NCI-H1105 treated with DMSO at 0.1 percent for 48 hours (cell line): ENCODE results near the gene LRRC53.
A peak's percentile ranks its signal among the peaks of the same experiment; 100 is the strongest.

Experiments
- DNase-seq: peaks from one replicate; lab custom pipeline; 2025; lab: John Stamatoyannopoulos, UW

LRRC53 gene, protein sequence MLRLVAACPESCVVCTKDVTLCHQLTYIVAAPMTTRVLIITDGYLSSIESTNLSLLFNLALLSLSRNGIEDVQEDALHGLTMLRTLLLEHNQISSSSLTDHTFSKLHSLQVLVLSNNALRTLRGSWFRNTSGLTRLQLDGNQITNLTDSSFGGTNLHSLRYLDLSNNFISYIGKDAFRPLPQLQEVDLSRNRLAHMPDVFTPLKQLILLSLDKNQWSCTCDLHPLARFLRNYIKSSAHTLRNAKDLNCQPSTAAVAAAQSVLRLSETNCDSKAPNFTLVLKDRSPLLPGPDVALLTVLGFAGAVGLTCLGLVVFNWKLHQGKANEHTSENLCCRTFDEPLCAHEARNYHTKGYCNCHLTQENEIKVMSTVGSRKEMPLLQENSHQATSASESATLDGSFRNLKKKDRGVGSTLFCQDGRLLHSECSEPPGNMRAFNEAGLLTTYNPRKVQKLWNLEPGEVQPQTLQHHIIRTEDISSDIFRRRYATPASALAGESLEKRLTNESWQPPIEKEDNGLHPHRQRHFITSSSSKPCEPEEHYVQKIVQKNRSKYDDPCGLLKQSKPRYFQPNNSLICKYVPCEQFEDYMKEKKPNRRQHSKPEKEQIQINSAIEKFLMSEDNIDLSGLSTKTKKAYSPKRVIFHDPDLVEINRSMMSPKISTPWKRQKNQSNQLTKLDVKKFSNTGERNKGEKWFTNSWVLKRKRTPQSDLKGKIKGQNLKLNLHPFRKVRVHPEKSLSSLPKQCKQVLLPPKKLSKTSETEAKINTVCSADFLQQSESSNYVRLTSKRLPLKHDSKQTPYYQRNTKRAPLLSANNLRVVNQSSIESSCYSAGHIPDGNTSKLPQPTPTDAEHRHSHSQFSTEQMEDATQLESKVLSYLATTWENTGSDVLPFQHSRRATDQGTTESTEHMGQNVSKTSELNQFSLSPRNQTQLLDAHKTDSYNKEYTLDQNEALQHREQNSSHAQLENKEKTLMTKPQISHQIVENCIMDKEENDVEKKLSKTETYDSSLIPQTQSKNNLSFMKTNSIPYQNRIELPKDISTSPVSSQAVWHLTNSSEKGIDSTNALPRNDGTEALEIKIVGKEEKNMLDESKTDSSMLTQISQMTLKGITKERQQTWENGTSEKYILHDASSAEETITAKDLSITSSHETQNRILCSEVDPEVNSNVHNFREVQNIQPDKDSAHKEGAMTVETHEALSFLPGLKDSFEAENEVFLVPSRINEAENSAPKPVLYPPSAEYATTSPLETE

DNA sequence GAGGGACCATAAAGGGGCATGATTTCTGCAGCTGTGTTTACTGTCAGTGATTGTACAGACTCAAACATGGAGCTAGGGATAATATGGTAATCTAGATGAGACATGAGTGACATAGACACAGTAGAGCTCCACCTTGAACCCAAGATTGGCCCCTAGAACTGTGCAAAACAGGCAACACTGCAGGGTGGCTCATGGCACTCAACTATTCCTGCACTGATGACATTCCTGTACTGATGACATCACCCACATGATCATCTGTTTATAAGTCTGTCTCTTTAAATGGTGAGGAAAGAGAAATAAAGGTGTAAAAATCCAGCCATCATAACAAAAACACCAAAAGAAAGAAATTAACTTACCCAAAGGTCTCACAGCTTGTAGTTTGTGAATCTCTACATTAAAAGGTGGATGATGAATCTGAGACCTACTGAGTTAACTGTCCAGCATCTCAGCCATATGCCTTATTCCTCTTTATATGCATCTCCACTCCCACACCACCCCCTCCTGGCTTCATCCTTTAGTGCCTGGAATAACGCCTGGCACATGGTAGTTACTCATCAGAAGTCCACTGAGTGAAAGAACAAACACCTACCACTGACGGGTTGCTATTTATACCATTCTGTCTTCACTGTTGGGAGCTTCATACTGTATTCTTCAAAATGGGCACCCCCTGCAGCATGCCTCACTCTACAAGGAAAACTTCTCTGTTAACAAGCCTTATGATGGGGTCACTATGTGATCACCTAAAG is at the start of gene LRRC53:
TSS of gene LRRC53 (minus strand) at position 442 of the 746 bp plus-strand sequence. CDS start 29,262 bp downstream, outside the sequence.
- DNase-seq = no peak

DNA sequence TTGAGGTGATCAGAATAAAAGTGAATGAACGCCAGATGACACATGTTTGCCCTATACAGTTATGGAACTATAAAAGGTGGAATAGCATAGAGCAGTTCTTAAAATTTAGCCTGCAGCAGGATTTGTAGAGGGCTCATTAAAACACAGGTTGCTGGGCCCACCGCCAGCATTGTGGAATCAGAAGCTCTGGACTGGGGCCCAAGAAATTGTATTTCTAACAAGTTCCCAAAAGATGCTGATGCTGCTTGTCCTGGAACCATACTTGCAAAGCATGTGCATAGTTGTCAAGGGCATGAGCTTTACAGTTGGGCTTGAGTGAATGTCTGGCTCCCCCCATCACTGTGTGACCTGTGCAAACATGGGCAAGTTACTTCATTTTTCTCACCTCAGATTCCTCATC is 37.5 kb upstream of the LRRC53 start:
- DNase-seq = no peak

DNA sequence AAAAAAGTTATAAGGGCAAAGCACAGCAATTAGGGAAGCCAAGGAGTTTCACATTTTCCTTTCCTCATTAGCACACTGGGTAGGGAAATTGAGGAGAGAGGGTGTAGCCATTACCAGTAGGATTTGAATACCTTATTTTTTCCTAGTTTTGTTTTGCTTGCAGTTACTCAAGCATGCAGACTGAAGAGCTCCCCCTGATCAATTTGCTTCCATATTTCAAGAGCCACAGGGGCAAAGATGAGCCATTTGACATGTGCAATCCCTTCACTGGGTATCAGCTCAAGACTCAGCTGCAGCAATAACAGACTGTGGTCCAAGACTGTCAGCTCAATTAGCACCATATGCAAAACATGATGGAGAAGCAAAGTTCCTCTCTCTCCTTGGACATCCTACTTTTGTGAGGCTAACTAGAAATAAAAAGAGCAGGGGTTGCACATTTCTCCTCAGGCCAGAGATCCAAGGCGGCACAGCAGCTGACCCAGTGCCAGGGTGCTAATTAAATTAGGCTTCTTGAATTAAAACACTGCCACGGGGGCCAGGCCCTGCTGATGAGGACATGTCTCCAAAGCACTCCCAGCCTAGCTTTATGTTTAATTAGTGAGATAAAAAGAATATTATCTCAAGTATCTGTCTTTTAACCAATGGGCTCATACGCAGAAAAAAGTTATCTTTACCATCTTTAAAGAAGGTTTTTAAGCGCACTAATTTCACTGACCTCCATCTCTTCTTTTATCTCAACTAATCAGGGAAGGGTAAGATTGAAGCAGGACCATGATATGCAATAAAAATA is 36.7 kb upstream of the LRRC53 start:
- DNase-seq = peak; percentile 39

DNA sequence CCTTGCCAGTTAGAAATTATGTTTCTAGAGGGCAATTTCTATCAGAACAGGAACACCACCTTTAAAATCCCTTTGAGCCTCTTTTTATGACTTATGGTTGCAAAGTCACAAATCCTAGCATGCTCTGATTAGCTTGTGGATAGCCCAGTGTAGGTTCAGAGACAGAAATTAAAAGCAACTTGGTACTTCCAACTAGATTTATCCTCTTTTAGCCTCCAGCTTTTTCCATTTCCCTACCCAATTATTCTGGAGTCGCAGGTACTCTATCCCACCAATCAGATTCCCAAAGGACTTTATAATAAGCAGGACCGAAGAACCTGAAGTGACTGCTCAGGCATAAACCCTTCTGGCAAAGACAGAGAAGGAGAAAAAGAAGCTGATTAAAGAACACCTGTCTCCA is 33.4 kb upstream of the LRRC53 start:
- no peak for DNase-seq

DNA sequence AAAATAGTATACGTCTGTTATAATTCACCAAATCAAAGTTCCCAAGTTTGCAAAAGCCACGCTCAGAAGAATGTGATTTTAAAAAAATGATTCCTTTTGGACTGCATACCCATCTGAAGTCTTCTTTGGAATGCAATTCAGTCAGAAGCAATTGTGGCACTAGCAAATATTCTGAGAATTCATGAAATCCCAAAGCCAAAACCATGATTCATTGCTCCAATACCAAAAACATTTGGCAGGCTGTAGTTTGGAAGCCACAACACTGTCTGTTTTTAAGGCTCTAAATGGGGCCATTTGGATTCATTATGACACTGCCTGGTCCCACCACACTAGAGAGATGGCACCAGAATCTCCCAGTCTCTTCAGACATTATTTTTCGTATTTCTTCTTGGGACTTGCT is 21.8 kb upstream of the LRRC53 start:
- no peak for DNase-seq

DNA sequence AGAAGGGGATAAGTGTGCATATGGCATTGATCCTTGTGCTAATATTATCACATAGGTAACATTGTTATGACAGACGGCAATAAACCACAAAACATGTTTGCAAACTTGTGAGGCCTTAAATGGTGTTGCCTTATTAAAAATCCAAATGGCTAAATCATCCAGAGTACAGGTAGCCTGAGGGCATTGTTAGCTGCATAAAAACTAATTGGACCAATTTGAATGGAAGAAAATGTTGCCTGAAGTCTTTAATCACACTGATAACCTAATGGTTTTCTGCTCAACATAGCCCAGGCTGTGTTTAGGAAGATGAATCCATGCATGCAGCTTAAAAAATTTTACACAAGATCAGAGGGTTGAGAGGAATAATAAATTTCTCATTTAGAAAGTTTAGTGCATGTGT is 19.4 kb upstream of the LRRC53 start:
- peak; percentile 87 for DNase-seq

DNA sequence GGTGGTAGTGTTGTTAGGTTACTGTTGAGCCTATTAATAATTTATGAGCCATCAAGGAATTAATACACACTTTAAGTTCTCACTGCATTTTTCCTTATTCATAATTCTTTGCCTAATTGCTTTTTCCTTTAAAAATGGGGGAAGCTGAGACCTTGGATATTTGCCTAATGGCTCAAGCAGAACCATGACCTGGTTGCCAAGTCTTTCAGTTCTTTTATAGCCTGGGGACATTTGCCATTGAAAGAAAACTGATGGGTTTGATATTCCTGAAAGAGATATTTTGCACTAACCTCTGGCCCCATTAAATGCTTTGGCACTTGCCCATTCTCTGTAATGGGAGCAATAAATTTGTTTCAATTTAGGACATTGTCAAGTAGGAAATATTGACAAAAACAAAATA is 18.5 kb upstream of the LRRC53 start:
- peak; percentile 91 for DNase-seq

DNA sequence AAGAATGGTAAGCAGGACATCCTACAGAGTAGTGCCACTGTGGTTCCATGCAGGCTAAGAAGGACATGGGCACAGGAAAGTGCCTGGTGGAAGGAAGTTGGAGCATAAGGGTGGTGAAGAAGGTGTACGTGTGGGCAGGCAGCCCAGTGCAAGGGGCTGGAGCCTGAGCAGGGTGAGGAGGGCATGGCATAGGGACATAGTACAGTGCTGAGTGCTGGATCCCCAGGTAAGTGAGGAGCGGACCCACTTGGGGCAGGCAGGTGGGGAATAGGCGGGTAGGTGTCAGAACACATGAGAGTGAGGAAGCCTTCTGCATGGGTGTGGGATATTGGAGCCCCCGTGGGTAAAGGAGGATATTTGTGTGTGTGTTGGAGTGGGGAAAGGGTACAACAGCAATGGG is 15.7 kb upstream of the LRRC53 start:
- DNase-seq = no peak

DNA sequence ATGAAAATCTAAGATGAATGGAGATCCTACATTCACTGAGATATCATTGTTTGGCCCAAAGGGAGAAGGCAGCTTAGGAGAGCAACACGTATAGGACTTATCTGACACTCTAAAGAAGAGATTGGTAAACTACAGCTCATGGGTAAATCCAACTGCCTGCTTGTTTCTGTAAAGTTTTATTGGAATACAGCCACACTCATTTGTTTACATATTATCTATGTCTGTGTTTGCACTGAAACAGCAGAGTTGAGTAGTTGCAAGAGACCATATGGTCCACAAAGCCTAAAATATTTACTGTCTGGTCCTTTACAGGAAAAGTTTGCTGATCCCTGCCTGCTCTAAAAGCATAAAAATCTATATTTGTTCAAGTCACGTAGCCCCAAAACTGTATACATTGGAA is 14.3 kb upstream of the LRRC53 start:
- DNase-seq = peak; percentile 12

DNA sequence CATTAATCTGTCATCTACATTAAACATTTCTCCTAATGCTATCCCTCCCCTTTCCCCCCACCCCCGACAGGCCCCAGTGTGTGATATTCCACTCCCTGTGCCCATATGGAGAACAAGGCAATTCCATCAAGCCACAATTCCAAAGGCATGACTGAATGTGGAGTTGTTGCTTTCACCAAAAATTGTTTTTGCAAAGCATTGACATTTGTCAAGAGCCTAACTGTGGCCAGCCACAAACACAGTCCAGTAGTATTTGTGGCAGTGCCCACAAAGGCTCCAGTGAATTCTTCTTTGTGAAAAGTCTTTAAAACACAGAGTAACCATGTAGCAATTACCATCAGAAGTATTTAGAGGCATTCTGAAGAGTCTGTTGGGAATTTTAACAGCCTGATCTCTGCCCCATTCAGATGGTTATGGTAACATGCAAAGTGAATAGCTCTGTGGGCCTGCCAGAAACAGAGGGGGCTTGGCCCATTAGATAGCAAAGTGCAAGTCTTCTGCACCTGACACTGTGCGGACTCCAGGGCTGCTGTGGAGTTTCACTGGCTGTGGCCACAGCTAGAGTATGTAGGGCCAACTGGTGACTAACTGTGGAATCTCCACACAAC is 11.6 kb upstream of the LRRC53 start:
- DNase-seq = no peak

DNA sequence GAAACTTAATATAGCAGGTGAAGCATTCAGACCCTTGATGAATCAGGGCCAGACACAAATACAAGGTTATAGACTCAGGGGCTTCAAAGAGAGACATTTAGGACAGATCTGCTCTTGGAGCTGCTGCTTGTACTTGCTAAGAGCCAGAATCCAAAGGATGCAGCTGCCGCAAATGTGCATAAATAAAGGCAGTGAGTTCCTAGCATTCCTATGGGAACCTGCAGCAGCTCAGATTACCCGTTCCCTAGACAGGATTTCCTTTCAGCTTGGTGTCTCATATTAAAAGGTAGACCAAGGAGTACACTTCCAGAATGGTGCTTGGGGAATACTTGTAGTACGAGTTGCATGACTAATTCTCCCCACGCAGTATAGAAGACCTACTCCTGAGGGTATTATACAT is 9.7 kb upstream of the LRRC53 start:
- DNase-seq = no peak

DNA sequence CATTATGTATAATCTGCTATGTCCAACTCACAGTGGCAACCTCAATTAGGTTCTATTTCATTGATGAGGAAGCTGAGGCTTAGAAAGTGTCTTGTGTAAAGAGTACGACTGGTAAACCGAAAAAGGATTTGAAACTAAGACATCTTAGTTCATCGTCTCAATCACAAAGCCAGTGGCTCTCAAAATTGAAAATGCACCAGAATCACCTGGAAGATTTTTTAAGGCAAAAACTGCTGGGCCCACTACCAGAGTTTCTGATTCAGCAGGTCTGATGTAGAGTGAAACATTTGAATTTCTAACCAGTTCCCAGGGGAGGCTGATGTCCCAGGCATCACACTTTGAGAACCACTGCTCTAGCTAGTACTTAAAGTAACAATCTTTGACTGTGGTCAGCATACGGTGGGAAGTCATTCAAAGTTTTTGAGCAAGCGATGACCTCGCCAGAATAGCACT is 5.2 kb upstream of the LRRC53 start:
- no peak for DNase-seq

DNA sequence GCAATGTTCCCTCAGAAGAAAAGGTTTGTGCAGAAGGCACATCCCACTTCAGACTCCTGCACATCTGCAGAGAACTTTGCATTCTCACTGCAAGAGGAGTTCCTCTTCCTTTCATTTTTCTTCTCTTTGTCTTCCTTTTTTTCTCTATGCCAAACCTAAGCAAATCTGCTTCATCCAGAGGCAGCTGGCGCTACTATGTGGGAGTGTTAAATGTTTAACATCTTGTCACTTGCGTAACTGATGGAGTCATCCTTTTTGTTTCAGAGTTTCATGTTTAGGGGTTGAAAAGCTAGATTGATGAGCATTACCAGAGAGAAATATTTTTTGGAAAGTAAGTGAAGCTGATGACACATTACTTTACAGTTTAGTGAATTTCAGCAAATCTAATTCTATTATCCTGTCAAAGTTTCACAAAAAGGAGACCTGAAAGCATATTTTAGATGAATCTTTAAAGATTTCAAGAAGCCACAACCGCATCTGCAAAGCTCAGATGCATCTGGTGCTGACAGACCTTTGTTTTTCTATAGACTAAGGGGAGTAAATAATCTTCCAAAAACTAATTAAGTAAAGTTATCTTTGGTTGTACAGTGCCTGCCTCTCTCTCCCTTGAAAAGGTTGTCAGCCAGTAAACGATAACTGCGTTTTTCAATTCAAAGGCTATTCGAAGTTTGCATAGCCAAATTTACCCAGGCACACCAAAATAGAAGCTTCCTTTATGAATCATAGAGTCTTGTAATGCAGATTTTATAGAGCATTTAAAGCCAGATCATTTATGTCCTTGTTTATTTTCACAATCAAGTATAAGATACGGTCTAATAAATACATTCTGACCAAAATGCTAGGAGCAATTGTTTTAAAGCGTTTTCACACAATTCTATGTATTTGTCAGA is 1.2 kb upstream of the LRRC53 start:
- no peak for DNase-seq

DNA sequence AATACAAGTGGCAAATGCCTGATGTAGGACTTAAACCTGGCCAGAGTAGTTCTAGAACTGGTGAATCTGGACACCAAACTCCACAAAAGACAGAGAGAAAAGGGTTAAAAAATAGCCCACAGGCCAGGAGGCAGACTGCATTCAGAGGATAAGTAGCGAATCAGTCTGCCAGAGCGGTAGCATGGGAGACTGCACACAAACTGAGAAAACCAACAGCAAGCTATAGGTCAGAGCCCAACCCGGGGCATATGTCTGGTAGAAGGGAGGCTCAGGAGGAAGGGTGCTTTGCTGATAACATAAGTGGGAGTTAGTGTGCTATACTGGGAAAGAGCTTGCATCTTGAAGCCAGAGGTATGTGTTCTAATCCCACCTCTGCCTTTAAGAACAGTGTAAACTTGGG is 4.0 kb downstream of the LRRC53 start:
- DNase-seq = no peak

DNA sequence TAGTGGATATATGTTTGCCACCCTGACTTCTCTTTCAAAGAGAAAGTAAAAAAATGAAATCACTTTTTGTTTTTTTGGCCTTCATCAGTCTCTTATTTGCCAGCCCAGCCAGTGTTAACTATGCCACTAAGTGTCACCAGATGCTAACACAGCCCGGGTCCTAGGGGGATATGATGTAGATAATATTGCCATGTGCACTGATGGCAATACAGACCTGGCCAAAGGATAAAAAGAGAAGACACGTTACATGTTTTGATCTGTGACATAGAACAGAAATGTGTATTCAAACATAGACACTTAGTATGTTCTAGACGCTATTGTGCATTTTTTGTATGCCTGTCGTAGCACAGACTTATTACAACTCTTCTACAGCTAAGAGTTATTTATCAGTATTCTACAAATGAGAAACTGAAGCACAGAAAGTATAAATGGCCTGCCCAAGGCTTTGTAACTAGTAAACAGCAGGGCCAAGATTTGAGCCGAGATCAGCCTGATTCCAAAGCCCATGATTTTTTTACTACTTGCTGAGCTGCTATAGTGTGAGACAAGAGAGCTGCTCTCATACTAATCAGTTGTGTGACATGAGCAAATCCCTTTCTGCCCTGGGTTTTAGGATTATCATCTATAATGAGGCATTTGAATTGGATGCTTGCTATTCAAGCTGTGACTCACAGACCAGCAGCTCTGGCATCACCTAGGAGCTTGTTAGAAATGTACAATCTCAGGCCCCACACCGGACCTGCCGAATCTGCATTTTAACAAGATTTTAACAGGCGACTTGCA is 6.3 kb downstream of the LRRC53 start:
- DNase-seq = no peak

DNA sequence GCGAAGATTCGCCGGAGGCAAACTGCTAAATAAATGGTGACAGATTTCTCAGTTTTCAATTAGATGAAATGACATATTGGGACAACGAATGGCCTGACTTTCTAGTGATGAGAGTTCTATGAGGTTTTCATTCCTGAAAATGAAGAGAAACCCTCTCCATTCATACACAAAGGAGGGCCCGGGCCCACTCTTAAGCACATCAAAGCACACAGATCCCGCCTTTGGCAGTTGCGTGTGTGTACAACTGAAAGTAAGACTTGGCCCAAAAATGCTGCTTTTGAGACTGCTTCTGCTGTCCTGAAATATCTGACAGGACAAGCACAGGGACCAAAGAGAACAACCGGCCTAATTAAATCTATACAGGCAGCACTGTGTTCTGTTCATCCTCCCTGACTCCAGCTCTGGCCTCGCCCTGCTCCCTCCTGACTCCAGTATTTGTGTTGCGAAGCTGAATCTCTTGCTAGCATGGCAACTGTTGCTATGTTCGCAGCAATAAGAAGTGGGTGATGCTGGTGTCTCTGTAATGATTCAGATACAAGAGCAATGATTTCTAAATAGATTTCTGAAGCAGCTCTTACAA is 7.4 kb downstream of the LRRC53 start:
- no peak for DNase-seq

DNA sequence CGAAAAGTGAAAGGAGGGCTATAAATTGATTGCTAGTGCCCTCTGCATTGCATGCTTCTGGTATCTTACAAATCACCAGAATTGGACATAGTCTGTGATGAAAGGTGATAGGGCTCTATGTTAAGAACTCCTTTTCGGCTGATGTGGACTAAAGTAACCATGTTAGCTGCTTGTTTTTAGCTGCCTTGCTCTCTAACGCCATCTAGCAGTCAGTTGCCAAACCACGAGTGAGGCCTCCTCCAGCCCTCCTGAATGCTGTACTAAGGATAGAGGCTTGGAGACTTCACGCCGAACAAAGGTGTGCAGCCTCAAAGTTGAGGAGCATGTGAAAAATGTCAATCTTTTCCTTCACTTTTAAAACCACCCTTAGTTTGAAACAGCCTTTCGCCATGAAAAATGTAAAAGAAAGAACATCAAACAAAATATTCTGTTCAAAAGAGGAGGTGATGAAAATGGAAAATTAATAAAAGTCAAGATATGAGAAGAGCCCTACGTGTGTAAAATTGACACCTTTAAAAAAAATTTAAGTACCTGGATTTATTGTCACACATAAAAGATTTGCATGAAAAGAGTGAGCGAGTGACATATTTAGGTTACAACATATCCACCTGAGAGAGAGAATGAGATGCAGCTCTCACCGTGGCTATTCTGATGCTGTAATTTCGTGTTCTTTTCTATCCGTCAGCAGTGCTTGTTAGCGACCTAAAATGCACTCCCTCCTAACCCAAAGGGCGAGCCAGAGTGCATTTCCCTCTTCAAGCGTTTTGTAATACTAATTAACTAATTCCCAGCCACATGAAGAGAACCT is 8.1 kb downstream of the LRRC53 start:
- peak; percentile 63 for DNase-seq
